Cardiac fibroblast (primary cell): ENCODE measurements around the gene ASB18.

Source experiments
- DNase-seq, 2 donors: peaks; one replicate each; pipeline versions ENCODE4 v3.0.0 to v3.0.0-alpha.2; 2010; ENCODE audit warnings: low read depth in 2 of 2
- H3K4me3 ChIP-seq, 2 donors: replicated peaks in 1 of 2; 1 replicate in 1 of 2; 2 replicates in 1 of 2; pipeline ENCODE4 v1.5.1; 2011; ENCODE audit warnings: low read depth in 2 of 2, low read length in 2 of 2, mild to moderate bottlenecking in 2 of 2, moderate library complexity in 1 of 2
- TF ChIP-seq, protein P1 (sequence below): IDR thresholded peaks from one replicate; pipeline ENCODE4 v1.5.1; 2011; ENCODE audit warnings: low read depth, mild to moderate bottlenecking, low read length, inconsistent platforms

ASB18 gene

DNA sequence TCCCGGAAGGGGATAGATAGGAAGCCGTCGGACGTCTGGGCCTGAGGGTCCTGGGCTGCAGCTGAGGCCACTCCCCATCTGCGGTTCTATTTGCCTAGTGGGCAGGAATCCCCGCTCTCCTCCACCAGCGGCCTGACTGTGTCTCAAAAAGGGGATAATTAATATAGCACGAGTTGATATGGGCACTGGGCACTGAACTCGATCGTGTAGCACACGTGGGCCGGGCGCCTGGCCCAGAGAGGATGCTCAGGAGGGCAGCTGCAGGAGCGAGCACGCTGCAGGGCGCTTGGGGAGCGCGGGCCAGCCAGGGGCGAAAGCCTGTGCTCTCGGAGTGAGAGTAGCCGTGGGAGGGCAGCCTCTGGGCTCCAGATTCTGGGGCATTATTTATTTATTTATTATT is 87.3 kb downstream of the ASB18 start:
- H3K4me3 ChIP-seq, result no peak overlapping the region

DNA sequence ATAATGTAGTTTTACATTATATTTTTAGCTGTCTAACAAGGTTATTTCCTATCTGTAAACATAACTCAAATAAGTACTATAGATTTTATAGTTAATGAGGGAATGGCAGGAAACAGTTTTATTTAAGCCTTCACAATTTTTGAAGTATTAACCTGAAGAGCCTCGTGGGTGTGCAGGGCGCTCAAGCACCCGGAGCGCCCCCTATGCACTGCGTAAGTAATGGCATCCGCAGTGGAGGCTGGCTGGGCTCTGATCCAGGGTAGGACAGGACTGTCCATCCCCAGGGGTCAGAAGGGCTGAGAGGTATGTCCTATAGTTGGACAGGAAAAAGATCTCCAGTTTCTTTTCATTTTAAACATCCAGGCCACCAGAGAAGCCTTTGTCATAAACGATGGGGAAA is 87.8 kb downstream of the ASB18 start:
- DNase-seq, result peak; percentile 35 to 40
- TF ChIP-seq, protein P1, sequence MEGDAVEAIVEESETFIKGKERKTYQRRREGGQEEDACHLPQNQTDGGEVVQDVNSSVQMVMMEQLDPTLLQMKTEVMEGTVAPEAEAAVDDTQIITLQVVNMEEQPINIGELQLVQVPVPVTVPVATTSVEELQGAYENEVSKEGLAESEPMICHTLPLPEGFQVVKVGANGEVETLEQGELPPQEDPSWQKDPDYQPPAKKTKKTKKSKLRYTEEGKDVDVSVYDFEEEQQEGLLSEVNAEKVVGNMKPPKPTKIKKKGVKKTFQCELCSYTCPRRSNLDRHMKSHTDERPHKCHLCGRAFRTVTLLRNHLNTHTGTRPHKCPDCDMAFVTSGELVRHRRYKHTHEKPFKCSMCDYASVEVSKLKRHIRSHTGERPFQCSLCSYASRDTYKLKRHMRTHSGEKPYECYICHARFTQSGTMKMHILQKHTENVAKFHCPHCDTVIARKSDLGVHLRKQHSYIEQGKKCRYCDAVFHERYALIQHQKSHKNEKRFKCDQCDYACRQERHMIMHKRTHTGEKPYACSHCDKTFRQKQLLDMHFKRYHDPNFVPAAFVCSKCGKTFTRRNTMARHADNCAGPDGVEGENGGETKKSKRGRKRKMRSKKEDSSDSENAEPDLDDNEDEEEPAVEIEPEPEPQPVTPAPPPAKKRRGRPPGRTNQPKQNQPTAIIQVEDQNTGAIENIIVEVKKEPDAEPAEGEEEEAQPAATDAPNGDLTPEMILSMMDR, result peak; percentile 59
- no peak overlapping the region for H3K4me3 ChIP-seq

More for the DNA sequence above, 87.3 kb downstream of the ASB18 start:
- TF ChIP-seq, protein P1, result no peak
- DNase-seq, result no peak

DNA sequence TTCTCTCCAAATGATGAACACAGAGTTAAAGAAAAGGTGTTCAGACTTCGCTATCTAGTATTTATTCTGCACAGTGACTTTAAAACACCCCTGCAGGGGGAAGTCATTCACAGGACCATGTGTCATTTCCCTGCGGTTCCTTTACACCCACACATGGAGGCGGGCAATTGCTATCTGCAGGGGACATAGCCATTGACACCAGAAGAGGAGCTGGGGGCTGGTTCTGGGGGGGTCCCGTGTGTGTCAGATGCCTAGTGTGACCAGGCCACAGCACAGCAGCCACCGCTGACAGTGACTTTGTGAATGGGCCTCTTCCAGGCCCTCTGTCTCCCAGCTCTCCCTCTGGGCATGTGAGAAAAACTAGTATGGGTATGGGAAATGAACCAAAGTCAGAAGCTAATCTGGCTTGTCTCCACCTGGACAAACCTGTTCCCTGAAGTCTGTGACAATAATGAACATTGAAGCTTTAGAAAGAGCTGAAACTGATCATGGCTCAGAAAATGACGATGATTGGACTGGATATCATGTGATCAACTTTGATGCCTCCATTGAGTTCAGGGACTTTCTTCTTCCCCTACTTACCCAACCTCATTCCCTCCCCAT is 88.6 kb downstream of the ASB18 start:
- H3K4me3 ChIP-seq, result no peak overlapping the region
- no peak for DNase-seq
- TF ChIP-seq, protein P1, result no peak

GRCh38 chr2:236173729-236174607 is 90.2 kb downstream of the ASB18 start:
- DNase-seq, result no peak
- TF ChIP-seq, protein P1, result no peak

DNA sequence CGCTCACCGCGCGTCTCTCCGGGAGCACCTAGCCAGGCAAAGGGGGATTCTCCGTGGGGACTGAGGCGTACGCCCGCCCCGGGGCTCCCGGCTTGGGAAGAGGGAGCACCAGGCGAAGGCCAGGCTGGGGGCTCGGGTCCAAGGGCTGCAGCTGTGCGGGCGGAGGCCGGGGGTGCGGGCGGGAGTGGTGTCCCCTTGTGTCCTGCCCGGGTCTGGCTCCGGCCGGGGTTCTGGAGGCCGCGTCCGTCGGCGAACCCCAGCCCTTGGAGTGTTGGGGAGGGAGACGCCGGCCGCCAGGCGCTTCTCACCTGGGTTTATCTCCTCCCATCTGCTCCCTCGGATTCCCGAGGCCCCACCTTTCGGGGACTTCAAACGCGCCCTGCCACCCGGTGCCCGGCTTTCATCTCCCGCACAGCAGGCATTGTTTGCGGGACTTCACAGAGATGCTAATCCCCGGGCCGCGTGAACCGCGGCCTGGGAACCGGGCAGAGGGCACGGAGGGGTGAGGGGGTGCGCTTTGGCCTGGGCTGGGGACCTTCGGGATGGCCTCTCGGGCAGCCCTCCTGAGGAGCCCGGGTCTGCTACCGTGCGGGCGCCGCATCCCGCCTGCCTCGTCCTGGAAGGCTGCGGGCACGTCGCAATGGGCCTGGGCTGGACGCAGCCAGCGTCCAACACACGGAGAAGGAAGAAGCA is 91.0 kb downstream of the ASB18 start:
- H3K4me3 ChIP-seq, result no peak overlapping the region
- no peak for DNase-seq
- TF ChIP-seq, protein P1, result no peak

More at GRCh38 chr2:236173729-236174607, 90.2 kb downstream of the ASB18 start:
- no peak overlapping the region for H3K4me3 ChIP-seq

- no peak overlapping the region for H3K4me3 ChIP-seq
- TF ChIP-seq, protein P1, result no peak
- no peak for DNase-seq
Observed at GRCh38 chr2:236172255-236173035, 91.8 kb downstream of the ASB18 start.
